B cell (primary cell): Measurements from ENCODE around the gene DMAC2. TPM values are rescaled to one million over a fixed set of nuclear protein-coding genes. Genes with fewer than 3 reads are reported as not detected.

Experiments
- ATAC-seq: fragments of 200-7000 bp; cut with Tn5 transposase; one replicate; pipeline ENCODE4 v1.10.0; 2021; ENCODE audit warnings: low read depth, mild to moderate bottlenecking, moderate number of reproducible peaks, moderate library complexity
- CTCF ChIA-PET: fragments of 350-600 bp; sonication (Branson Sonifier 250); formaldehyde crosslinking; loops from one replicate; lab custom pipeline; 2021; ENCODE audit warnings: antibody characterized with exemption, inconsistent platforms; lab: Charles Lee
- POLR2A ChIA-PET: fragments of 350-600 bp; sonication (Branson Sonifier 250); formaldehyde crosslinking; loops from one replicate; lab custom pipeline; 2021; ENCODE audit warnings: antibody characterized with exemption; lab: Charles Lee
- DNase-seq: peaks from one replicate; pipeline ENCODE4 v3.0.0; 2013
- H2AFZ ChIP-seq: 2 replicates; pipeline ENCODE4 v1.6.1; 2012; ENCODE audit warnings: mild to moderate bottlenecking, low read depth, low read length; ENCODE audit not compliant: insufficient read depth, poor library complexity, severe bottlenecking
- H3K27ac ChIP-seq, 2 donors: 1 replicate in 1 of 2; 2 replicates in 1 of 2; pipeline ENCODE4 v1.5.1; 2012 to 2013; ENCODE audit warnings: low read length in 2 of 2, mild to moderate bottlenecking in 2 of 2, moderate library complexity in 1 of 2
- H3K27me3 ChIP-seq, 4 experiments: fragments of 200-600 bp in 1 of 4; sonication (generic) in 1 of 4; replicated peaks in 1 of 4; 1 replicate in 2 of 4; 2 replicates in 2 of 4; pipeline versions ENCODE4 v1.6.1 to v1.7.0; 2013 to 2016; ENCODE audit warnings: low read length in 3 of 4, mild to moderate bottlenecking in 2 of 4, mixed read lengths in 1 of 4, moderate library complexity in 1 of 4; ENCODE audit not compliant: insufficient read depth in 4 of 4, control insufficient read depth in 3 of 4; ENCODE audit errors: control extremely low read depth in 1 of 4
- H3K36me3 ChIP-seq, 2 experiments: replicated peaks in 1 of 2; 1 replicate in 1 of 2; 2 replicates in 1 of 2; pipeline versions ENCODE4 v1.6.1 to v1.7.1; 2013; ENCODE audit warnings: low read length in 1 of 2; ENCODE audit not compliant: insufficient read depth in 2 of 2, control insufficient read depth in 1 of 2; ENCODE audit errors: control extremely low read depth in 1 of 2, extremely low read depth in 1 of 2
- H3K4me1 ChIP-seq, 2 donors: fragments of 200-600 bp in 1 of 2; sonication (generic) in 1 of 2; 1 replicate in 1 of 2; 2 replicates in 1 of 2; pipeline versions ENCODE4 v1.5.1 to v1.6.1; 2013 to 2017; ENCODE audit warnings: low read length in 2 of 2; ENCODE audit not compliant: control insufficient read depth in 2 of 2, insufficient read depth in 2 of 2
- H3K4me2 ChIP-seq: replicated peaks from 2 replicates; pipeline ENCODE3; 2012; ENCODE audit warnings: mild to moderate bottlenecking, low read depth, low read length; ENCODE audit not compliant: poor library complexity, severe bottlenecking
- H3K4me3 ChIP-seq, 5 experiments: fragments of 200-600 bp in 1 of 5; sonication (generic) in 1 of 5; 1 replicate in 3 of 5; 2 replicates in 2 of 5; pipeline versions ENCODE4 v1.5.1 to v1.7.0; 2011 to 2016; ENCODE audit warnings: low read length in 4 of 5, mild to moderate bottlenecking in 4 of 5, low read depth in 2 of 5, control low read depth in 1 of 5, moderate library complexity in 1 of 5; ENCODE audit not compliant: insufficient read depth in 1 of 5; ENCODE audit errors: control extremely low read depth in 1 of 5, extremely low read depth in 1 of 5
- H3K79me2 ChIP-seq: fragments of 200-600 bp; sonication (generic); one replicate; pipeline ENCODE4 v1.6.0; 2016; ENCODE audit warnings: low read length; ENCODE audit not compliant: control insufficient read depth, insufficient read depth
- H3K9ac ChIP-seq: fragments of 200-600 bp; sonication (generic); 2 replicates; pipeline ENCODE4 v1.6.1; 2017; ENCODE audit warnings: mild to moderate bottlenecking, low read length, moderate library complexity
- H3K9me3 ChIP-seq, 3 donors: one replicate each; pipeline versions ENCODE4 v1.6.1 to v1.7.1; 2013; ENCODE audit warnings: low read length in 2 of 3; ENCODE audit not compliant: control insufficient read depth in 2 of 3, insufficient read depth in 1 of 3; ENCODE audit errors: control extremely low read depth in 1 of 3
- H4K20me1 ChIP-seq: 2 replicates; pipeline ENCODE4 v1.6.0; 2012; ENCODE audit warnings: mild to moderate bottlenecking, low read length; ENCODE audit not compliant: insufficient read depth, control insufficient read depth, poor library complexity, severe bottlenecking
- H3K27ac Mint-ChIP-seq: one replicate; pipeline ENCODE4 v1.8.0; 2021; ENCODE audit warnings: mixed read lengths
- H3K27me3 Mint-ChIP-seq: one replicate; pipeline ENCODE4 v1.8.0; 2021; ENCODE audit warnings: mixed read lengths
- H3K4me1 Mint-ChIP-seq: one replicate; pipeline ENCODE4 v1.8.0; 2021; ENCODE audit warnings: mixed read lengths
- H3K4me3 Mint-ChIP-seq: one replicate; pipeline ENCODE4 v1.8.0; 2021; ENCODE audit warnings: mixed read lengths
- H3K9me3 Mint-ChIP-seq: one replicate; pipeline ENCODE4 v1.8.0; 2022; ENCODE audit warnings: mixed read lengths; ENCODE audit not compliant: insufficient read depth
- EZH2 ChIP-seq: IDR thresholded peaks from 2 replicates; pipeline ENCODE4 v1.6.1; 2012; ENCODE audit warnings: borderline replicate concordance, low read depth, mild to moderate bottlenecking, moderate library complexity, low read length; ENCODE audit not compliant: insufficient read depth, poor library complexity, severe bottlenecking
- WGBS: methylation state at CpG from one replicate; pipeline ENCODE4 v1.1.5; 2013; ENCODE audit warnings: missing lambda C conversion rate; ENCODE audit not compliant: insufficient coverage; 5-methylcytosine and 5-hydroxymethylcytosine counted together
- intact Hi-C: fragments of 100-400 bp; cut with micrococcal nuclease; formaldehyde crosslinking; loops from one replicate; pipeline ENCODE4 v1.10.0; 2022
- polyA plus RNA-seq: library from polyadenylated mRNA; depleted of rRNA; stranded (reverse); fragments of >200 nt; gene quantifications from 2 replicates; pipeline ENCODE4 v1.2.3, GENCODE V29; 2012
- total RNA-seq, 2 donors: library from RNA; stranded (reverse); fragments of 120-200 nt in 1 of 2; gene quantifications; 1 replicate in 1 of 2; 2 replicates in 1 of 2; pipeline versions ENCODE4 v1.2.3 to v1.2.4, GENCODE V29; 2013 to 2022
- TF ChIP-seq, protein P1 (sequence below): fragments of 200-600 bp; IDR thresholded peaks from one replicate; pipeline ENCODE4 v1.8.0; 2022; ENCODE audit warnings: antibody characterized with exemption, mild to moderate bottlenecking

DMAC2 gene
- total and polyA plus RNA-seq, 2 donors (not counting 1 experiment from before 2014, with no cell fraction given) = 31.8 to 41.7 TPM

DNA sequence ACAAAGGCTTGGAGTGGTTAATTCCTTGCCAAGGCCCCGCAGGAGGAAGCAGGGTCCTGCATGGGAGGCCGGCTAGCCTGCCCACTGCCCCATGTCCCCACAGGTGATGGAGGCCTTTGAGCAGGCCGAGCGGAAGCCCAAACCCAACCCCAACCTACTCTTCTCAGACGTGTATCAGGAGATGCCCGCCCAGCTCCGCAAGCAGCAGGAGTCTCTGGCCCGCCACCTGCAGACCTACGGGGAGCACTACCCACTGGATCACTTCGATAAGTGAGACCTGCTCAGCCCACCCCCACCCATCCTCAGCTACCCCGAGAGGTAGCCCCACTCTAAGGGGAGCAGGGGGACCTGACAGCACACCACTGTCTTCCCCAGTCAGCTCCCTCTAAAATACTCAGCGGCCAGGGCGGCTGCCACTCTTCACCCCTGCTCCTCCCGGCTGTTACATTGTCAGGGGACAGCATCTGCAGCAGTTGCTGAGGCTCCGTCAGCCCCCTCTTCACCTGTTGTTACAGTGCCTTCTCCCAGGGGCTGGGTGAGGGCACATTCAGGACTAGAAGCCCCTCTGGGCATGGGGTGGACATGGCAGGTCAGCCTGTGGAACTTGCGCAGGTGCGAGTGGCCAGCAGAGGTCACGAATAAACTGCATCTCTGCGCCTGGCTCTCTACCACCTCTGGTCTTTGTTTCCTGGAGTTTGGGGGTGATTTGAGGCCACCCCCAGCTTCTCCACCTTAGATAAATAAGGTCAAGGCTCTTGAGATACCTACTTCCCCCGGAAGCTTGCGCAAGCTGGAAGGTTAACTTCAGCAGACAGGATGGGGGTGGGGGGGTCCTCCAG lies 15.2 kb downstream of the DMAC2 start:
- peaks cover 13% of the 10 kb centered on the region for H3K4me1 Mint-ChIP-seq
- H3K27ac ChIP-seq = no peak overlapping the region
- H3K4me3 Mint-ChIP-seq = no peak overlapping the region
- peaks cover 0 to 56% of the 10 kb centered on the region in 2 experiments for H3K36me3 ChIP-seq
- intact Hi-C loops = no loop called here
- H3K27me3 ChIP-seq = no peaks in the 10 kb centered on the region
- H3K9me3 Mint-ChIP-seq = no peaks in the 10 kb centered on the region
- POLR2A ChIA-PET = interaction anchor here (0.7 kb wide), 1 partner anchor 56 kb away, joined by 3 read pairs; no protein-coding TSS in a partner anchor
- DNase-seq = no peak
- 92% methylated on average over 13 of the region's 21 CpGs for WGBS
- TF ChIP-seq, protein P1, sequence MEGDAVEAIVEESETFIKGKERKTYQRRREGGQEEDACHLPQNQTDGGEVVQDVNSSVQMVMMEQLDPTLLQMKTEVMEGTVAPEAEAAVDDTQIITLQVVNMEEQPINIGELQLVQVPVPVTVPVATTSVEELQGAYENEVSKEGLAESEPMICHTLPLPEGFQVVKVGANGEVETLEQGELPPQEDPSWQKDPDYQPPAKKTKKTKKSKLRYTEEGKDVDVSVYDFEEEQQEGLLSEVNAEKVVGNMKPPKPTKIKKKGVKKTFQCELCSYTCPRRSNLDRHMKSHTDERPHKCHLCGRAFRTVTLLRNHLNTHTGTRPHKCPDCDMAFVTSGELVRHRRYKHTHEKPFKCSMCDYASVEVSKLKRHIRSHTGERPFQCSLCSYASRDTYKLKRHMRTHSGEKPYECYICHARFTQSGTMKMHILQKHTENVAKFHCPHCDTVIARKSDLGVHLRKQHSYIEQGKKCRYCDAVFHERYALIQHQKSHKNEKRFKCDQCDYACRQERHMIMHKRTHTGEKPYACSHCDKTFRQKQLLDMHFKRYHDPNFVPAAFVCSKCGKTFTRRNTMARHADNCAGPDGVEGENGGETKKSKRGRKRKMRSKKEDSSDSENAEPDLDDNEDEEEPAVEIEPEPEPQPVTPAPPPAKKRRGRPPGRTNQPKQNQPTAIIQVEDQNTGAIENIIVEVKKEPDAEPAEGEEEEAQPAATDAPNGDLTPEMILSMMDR = no peak
- TF ChIP-seq EZH2 = no peak
- CTCF ChIA-PET = interaction anchor here (0.6 to 0.7 kb wide), 2 partner anchors 25 to 141 kb away, joined by 3 read pairs; no protein-coding TSS in a partner anchor
- H3K4me1 ChIP-seq = peaks cover 12 to 15% of the 10 kb centered on the region in 2 donors
- no peak overlapping the region for H3K4me2 ChIP-seq
- H2AFZ ChIP-seq = no peak overlapping the region
- H3K79me2 ChIP-seq = peaks cover 4% of the 10 kb centered on the region
- H3K9ac ChIP-seq = no peak overlapping the region
- H3K27ac Mint-ChIP-seq = no peak overlapping the region
- ATAC-seq = no peak
- H3K4me3 ChIP-seq = no peak overlapping the region
- peaks cover 14% of the 10 kb centered on the region for H4K20me1 ChIP-seq
- H3K9me3 ChIP-seq = no peaks in the 10 kb centered on the region
- no peaks in the 10 kb centered on the region for H3K27me3 Mint-ChIP-seq

DNA sequence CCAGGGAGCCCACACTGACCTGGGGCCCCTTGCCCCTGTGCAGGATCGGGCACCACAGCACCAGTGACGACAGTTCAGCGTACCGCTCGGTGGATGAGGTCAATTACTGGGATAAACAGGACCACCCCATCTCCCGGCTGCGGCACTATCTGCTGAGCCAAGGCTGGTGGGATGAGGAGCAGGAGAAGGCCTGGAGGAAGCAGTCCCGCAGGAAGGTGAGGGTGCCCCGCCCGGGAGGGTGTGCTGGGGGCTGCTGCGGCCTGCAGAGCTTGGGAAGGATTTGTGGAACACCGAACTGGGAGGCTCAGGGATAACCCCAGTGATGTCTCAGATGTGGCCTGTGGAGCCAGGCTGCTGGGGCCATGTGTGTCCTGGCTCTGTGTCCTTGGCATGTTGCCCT lies 16.8 kb downstream of the DMAC2 start:
- no peak overlapping the region for H3K4me2 ChIP-seq
- H3K9ac ChIP-seq = no peak overlapping the region
- peaks cover 0 to 65% of the 10 kb centered on the region in 2 experiments for H3K36me3 ChIP-seq
- TF ChIP-seq, protein P1 = no peak
- no peak for TF ChIP-seq EZH2
- no peaks in the 10 kb centered on the region for H3K27me3 ChIP-seq
- H3K27ac ChIP-seq = no peak overlapping the region
- H3K4me3 Mint-ChIP-seq = no peak overlapping the region
- peaks cover 4% of the 10 kb centered on the region for H3K79me2 ChIP-seq
- H3K9me3 Mint-ChIP-seq = no peaks in the 10 kb centered on the region
- ChIA-PET CTCF (no interaction called here), POLR2A (no interaction called here)
- H3K4me3 ChIP-seq = no peak overlapping the region
- ATAC-seq = no peak
- H3K4me1 ChIP-seq = peaks cover 6 to 9% of the 10 kb centered on the region in 2 donors
- H3K27ac Mint-ChIP-seq = no peak overlapping the region
- WGBS = 99% methylated on average over 10 of the region's 12 CpGs
- H4K20me1 ChIP-seq = peaks cover 14% of the 10 kb centered on the region
- H3K4me1 Mint-ChIP-seq = peaks cover 8% of the 10 kb centered on the region
- no peaks in the 10 kb centered on the region for H3K9me3 ChIP-seq
- H2AFZ ChIP-seq = no peak overlapping the region
- no peak for DNase-seq
- intact Hi-C loops = no loop called here
- no peaks in the 10 kb centered on the region for H3K27me3 Mint-ChIP-seq
